SJSA1 (cell line): ENCODE results near the gene NEK2. TPM values are rescaled to one million over a fixed set of nuclear protein-coding genes. Genes with fewer than 3 reads are reported as not detected.
A peak's percentile ranks its signal among the peaks of the same experiment; 100 is the strongest.
"Not testable (repeated sequence)": the region's sequence is repeated elsewhere in the genome, so short reads cannot be mapped to it uniquely, and the experiment has no call there.

Experiments used
- DNase-seq, 2 experiments: peaks; one replicate each; pipeline ENCODE4 v3.0.0-alpha.2; 2015 to 2020; ENCODE audit warnings: low spot score in 2 of 2, low read depth in 1 of 2
- H3K27ac ChIP-seq: fragments of 250-450 bp; sonication (Bioruptor Pico); 2 replicates; pipeline ENCODE4 v1.5.1; 2020; ENCODE audit warnings: mild to moderate bottlenecking, moderate library complexity
- H3K27me3 ChIP-seq: fragments of 250-450 bp; sonication (Bioruptor Pico); replicated peaks from 2 replicates; pipeline ENCODE4 v1.5.1; 2020; ENCODE audit warnings: mild to moderate bottlenecking, moderate library complexity
- H3K36me3 ChIP-seq: fragments of 250-450 bp; sonication (Bioruptor Pico); 2 replicates; pipeline ENCODE4 v1.5.1; 2020; ENCODE audit warnings: mild to moderate bottlenecking
- H3K4me1 ChIP-seq: fragments of 250-450 bp; sonication (Bioruptor Pico); replicated peaks from 2 replicates; pipeline ENCODE4 v1.6.1; 2021; ENCODE audit warnings: mild to moderate bottlenecking
- H3K4me3 ChIP-seq: fragments of 250-450 bp; sonication (Bioruptor Pico); 2 replicates; pipeline ENCODE4 v1.5.1; 2020; ENCODE audit warnings: mild to moderate bottlenecking
- H3K9me3 ChIP-seq: fragments of 250-450 bp; sonication (Bioruptor Pico); replicated peaks from 2 replicates; pipeline ENCODE4 v1.5.1; 2020; ENCODE audit warnings: mild to moderate bottlenecking
- total RNA-seq: library from RNA; depleted of rRNA; stranded (reverse); fragments of >200 nt; shearing (Covaris generic); gene quantifications from 2 replicates; pipeline ENCODE4 v1.2.3, GENCODE V29; 2014

NEK2 gene
- total RNA-seq, 1 experiment from 2014 or later = 61.4 TPM

DNA sequence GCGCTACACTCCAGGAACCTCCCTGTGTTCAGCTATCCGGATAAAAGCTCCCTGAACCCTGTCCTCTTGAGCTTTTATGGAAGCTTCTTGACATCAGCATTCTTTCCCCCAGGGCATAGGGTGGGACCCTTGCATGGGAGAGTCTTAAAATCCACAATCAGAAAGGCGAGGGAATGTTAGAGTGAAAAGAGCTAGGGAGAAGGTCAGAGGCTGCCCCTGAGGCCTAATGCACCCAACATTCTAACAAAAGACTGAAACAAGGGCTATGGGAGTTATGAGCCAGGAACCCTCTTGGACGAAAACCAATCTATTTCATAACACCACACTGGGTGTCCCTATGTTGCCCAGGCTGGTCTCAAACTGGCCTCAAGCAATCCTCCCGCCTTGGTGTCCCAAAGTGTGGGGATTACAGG lies 36.7 kb downstream of the NEK2 start:
- Histone ChIP-seq H3K4me1 (peaks cover 44% of the 10 kb centered on the region), H3K36me3 (no peaks in the 10 kb centered on the region), H3K9me3 (no peaks in the 10 kb centered on the region), H3K4me3 (no peak overlapping the region), H3K27ac (peak overlapping the region; percentile 35; the same call in 1 of the 2 replicates), H3K27me3 (no peaks in the 10 kb centered on the region)
- DNase-seq = no peak

DNA sequence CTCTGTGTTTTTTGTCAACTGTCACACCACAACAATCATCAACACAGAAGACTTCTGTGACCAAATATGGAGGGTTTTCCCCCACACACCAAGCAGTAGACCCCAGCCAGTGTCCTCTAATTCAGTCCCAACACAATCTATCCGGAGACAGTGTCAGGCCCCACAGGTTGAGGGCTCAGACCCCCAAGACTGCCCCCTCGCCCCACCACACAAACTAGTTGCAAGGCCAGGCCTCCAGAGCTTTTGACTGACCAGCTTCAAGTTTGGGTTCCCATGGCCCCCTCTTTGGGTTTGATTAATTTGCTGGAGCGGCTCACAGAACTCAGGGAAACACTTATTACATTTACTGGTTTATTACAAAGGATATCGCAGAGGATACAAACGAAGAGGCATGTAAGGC lies 37.2 kb downstream of the NEK2 start:
- no peaks in the 10 kb centered on the region for H3K9me3 ChIP-seq
- H3K4me1 ChIP-seq = peaks cover 44% of the 10 kb centered on the region
- H3K27me3 ChIP-seq = no peaks in the 10 kb centered on the region
- H3K27ac ChIP-seq = no peak overlapping the region
- H3K36me3 ChIP-seq = no peaks in the 10 kb centered on the region
- H3K4me3 ChIP-seq = no peak overlapping the region
- no peak for DNase-seq

DNA sequence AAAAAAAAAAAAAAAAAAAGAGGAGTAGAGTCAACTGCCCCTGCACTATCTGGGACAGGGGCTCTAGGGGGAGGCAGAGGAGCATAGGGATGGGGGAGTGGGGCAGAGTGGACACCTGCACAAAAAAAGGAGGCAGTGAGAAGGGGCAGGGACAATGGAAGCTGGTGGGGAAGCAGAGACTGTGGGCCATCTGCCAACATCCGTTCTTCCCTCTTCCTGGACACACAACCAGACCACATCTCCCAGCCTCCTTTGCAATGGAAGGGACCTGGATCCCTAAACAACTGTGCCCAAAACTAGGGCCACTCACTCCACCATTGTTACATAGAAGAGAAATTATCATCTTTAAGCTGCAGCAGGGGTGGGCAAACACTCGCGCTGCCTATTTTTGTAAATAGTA lies 38.4 kb downstream of the NEK2 start:
- no peak overlapping the region for H3K27ac ChIP-seq
- H3K36me3 ChIP-seq = no peaks in the 10 kb centered on the region
- no peak for DNase-seq
- no peak overlapping the region for H3K4me3 ChIP-seq
- peaks cover 55% of the 10 kb centered on the region for H3K4me1 ChIP-seq
- no peaks in the 10 kb centered on the region for H3K27me3 ChIP-seq
- no peaks in the 10 kb centered on the region for H3K9me3 ChIP-seq

DNA sequence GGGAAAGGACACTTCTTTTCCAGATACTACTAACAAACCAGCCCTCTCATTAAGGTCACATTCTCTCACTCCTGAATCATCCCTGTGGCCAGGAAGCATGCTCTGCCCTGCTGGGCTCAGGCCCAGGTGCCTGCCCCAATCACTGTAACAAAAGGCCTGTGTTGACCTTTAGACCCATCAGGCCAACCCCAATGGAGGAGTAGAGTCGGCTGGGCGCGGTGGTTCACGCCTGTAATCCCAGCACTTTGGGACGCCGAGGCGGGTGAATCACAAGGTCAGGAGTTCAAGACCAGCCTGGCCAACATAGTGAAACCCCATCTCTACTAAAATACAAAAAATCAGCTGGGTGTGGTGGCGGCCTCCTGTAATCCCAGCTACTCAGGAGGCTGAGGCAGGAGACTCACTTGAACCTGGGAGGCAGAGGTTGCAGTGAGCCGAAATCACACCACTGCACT lies 38.8 kb downstream of the NEK2 start:
- H3K9me3 ChIP-seq, H3K27me3 ChIP-seq, H3K4me3 ChIP-seq, H3K27ac ChIP-seq, H3K36me3 ChIP-seq: not testable (repeated sequence)
- H3K4me1 ChIP-seq = peaks cover 59% of the 10 kb centered on the region
- DNase-seq = peak; percentile 45 to 63

DNA sequence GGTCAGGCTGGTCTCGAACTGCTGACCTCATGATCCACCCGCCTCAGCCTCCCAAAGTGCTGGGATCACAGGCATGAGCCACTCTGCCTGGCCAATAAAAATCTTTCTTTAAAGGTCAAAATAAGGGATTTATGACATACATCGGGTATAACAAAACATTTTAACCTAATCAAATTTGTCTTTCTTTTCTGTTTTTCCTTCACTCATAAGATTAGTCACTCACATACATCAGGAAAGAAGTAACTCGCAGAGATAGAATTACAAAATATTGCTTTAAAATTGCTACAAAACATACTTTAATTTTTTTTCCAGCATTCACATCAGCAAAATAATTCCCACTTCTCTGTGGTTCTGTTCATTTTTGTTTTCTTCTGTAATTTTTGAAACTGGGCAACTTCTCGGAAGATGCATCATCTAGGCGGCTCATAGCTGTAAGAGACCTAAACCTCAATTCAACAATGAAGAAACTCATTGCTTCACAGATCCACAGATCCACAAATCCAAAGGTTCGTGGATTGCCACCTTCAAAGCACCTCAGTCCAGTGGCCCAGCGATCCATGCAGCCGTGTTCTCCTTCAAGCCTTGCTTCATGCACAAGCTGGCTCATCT lies 39.7 kb downstream of the NEK2 start:
- no peaks in the 10 kb centered on the region for H3K36me3 ChIP-seq
- peaks cover 67% of the 10 kb centered on the region for H3K4me1 ChIP-seq
- H3K4me3 ChIP-seq = no peak overlapping the region
- no peaks in the 10 kb centered on the region for H3K27me3 ChIP-seq
- no peaks in the 10 kb centered on the region for H3K9me3 ChIP-seq
- H3K27ac ChIP-seq = no peak overlapping the region
- DNase-seq = no peak

DNA sequence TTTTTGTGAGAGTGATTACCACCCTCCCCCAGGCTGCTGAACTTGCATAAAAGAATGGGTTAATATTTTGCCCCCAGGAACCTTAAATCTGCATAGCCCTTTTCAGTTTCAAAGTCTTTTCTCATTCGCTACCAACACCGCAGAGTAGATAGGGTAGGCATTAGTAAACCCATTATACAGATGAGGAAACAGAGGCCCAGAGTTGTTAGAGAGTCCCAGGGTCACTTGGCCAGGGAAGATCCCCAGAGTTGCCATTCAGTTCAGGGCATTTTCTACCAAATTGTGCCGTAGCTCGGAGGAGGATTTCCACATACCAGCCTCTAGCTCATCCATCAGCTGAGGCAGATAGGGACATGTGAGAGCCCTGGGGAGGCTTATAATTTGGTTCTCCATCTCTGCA lies 40.5 kb downstream of the NEK2 start:
- Histone ChIP-seq H3K4me3 (no peak overlapping the region), H3K36me3 (no peaks in the 10 kb centered on the region), H3K27ac (no peak overlapping the region), H3K4me1 (peaks cover 70% of the 10 kb centered on the region), H3K9me3 (no peaks in the 10 kb centered on the region), H3K27me3 (no peaks in the 10 kb centered on the region)
- no peak for DNase-seq

DNA sequence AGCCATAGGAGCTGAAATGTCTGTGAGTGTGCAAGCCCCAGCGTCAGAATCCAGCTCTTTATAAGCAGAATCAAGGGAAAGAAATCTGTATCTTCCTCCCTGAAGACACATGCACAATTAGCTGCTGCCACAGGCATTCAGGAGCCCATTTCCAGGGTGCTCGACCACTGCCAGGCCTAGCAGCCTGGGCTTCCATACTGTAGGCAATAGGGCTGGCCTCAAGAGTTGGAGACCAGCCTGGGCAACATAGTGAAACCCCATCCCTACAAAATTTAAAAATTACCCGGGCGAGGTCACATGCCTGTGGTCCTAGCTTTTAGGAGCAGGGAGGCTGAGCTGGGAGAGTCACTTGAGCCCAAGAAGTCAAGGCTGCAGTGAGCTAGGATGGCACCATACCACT lies 41.0 kb downstream of the NEK2 start:
- Histone ChIP-seq H3K27me3 (no peaks in the 10 kb centered on the region), H3K27ac (no peak overlapping the region), H3K4me1 (peaks cover 65% of the 10 kb centered on the region), H3K9me3 (no peaks in the 10 kb centered on the region), H3K4me3 (no peak overlapping the region), H3K36me3 (no peaks in the 10 kb centered on the region)
- DNase-seq = no peak

DNA sequence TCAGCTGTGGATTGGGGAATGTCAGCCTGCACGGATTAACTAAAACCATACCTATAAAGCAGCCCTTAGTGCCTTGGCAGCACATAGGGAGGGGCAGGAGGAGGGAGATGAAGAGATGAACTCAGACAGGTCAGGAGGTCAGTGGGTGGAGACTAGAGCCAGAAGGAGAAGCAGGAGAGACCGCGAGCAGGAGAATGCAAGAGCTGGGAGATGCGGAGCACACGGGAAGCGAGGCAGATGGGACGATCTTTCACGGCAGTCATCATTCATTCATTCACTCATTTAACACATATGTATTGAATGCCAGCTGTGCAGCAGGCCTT lies 41.9 kb downstream of the NEK2 start:
- DNase-seq = no peak
- Histone ChIP-seq H3K36me3 (no peaks in the 10 kb centered on the region), H3K4me1 (peaks cover 64% of the 10 kb centered on the region), H3K27ac (peak overlapping the region; percentile 66), H3K9me3 (no peaks in the 10 kb centered on the region), H3K27me3 (no peaks in the 10 kb centered on the region), H3K4me3 (no peak overlapping the region)

DNA sequence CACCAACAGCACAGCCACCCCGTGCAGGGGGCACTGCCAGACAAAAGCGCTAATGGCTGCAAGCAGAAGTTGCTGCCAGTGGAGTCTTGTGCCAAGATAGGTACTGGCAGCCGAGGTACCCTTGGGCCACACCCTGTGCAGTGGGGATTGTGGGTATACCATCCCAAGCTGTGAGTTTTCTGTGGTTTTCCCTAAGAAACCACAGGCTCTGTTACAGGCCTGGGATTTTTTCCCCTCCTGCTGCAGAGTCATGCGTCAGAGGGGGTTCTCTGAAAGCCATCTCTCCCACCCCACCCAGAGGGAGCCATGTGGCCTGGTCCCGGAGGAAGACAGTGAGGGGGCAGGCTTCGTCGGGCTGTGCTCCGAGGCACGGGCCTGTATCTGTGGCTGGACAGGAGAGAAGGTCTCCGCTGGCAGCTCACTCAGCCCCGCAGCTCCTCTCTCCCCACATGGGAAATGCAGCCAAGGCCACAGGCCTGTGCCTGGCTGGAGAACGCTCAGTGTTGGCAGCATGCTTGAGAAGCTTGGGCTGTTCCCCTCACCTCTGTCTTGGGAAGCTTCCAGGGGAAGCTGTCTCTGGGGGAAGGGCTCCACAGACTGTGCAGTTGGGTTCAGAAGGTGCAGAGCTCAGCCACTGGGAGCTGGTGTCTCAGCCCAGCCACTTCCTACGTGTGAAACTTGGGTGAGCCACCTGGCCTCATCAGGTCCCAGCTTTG lies 42.5 kb downstream of the NEK2 start:
- no peaks in the 10 kb centered on the region for H3K27me3 ChIP-seq
- H3K9me3 ChIP-seq = no peaks in the 10 kb centered on the region
- DNase-seq = peak; percentile 86 to 91
- H3K36me3 ChIP-seq = no peaks in the 10 kb centered on the region
- peaks cover 65% of the 10 kb centered on the region for H3K4me1 ChIP-seq
- peak overlapping the region; percentile 66 for H3K27ac ChIP-seq
- H3K4me3 ChIP-seq = no peak overlapping the region

DNA sequence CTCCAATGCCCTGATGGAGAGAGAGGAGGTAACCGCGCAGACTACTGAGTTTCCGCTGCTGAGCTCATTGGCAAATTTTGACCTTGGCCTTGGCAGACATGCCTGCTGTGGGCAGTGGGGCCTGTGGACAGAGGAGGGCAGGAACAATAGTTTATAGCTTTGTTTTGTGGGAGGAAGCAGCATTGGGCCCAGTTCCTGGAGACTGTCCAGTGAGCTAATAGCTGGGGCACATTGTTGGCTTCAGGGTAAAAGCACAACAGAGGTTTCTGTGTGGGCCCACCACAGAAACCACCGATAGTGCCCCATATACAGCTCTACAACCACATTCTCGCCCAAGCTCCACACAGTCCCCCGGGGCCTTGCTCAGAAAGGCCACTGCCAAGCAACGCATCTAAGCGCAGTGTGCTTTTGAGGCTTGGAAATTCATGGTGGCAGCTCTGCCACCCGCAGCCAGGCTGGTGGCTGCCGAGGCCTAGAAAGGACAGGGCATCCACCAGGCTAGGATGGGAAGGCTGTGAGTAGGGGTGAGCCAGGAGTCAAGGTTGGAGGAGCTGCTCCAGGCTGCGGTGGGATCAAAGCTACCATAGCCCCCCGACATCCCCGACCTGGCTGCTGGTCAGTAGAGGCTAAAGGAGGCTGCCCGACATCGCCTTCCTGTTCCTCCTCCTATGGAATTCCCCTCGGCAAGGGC lies 43.2 kb downstream of the NEK2 start:
- Histone ChIP-seq H3K27me3 (no peaks in the 10 kb centered on the region), H3K4me1 (peaks cover 69% of the 10 kb centered on the region), H3K4me3 (no peak overlapping the region), H3K9me3 (no peaks in the 10 kb centered on the region), H3K27ac (peak overlapping the region; percentile 66), H3K36me3 (no peaks in the 10 kb centered on the region)
- peak; percentile 89 to 90 for DNase-seq

DNA sequence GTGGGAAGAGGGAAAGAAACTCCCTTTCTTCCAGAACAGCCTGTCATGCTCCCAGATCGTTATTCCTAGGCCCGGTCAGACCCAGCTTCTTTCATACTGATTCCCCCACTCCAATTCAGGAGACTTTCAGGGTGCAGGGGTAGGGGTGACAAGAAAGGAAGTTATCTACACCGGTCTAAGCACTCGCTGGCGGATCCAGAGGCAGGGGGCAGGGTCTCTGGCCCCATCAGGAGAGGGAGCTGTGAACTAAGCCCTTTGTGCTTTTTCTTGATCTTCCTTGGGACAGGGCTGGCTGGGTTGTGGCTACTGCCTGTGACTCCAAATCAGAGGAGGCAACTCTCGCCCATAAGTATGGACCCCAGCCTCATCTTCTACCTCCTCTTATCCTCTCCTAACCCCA lies 44.3 kb downstream of the NEK2 start:
- Histone ChIP-seq H3K4me3 (no peak overlapping the region), H3K4me1 (peaks cover 66% of the 10 kb centered on the region), H3K9me3 (no peaks in the 10 kb centered on the region), H3K36me3 (no peaks in the 10 kb centered on the region), H3K27me3 (no peaks in the 10 kb centered on the region), H3K27ac (no peak overlapping the region)
- DNase-seq = no peak

DNA sequence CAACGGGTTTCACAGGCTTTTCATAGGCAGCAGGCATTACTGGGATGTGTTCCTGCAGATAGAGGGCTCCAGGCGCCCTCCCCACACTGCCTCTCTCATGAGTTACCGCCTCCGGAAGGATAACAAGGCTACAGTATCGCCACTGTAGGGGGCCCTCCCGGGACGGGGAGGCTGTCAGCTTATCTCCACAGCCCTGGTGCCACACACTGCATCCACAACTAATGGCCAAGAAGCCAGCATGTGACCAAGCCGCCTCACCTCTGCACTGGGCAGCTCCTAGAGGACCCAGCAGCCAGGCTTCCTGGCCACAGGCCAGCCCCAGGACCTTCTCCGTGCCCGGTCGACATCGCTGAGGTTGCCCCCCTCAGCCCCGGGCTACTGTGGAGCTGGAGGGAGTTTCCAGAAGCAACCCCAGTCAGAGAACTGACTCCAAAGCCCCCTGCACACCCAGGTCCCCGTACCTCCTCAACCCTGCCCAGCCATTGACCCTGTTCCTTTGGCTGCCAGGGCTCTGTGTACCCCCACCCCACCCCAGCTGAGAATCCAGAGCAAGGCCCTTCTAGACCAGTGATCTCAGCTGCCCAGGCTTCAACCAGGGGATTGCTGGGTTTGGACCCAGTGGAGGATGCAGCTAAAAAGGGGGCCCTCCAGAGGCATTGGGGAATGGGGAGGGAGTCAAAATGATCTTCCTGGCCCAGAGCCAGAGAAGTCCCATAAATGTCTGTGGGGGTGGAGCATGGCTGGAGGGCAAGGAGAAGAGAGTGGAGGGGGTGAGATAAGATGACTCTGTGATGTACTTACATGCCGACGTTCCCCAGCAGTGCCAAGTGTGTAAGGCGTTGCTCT lies 45.0 kb downstream of the NEK2 start:
- no peak overlapping the region for H3K4me3 ChIP-seq
- H3K27ac ChIP-seq = no peak overlapping the region
- no peaks in the 10 kb centered on the region for H3K36me3 ChIP-seq
- H3K27me3 ChIP-seq = no peaks in the 10 kb centered on the region
- no peak for DNase-seq
- peaks cover 64% of the 10 kb centered on the region for H3K4me1 ChIP-seq
- H3K9me3 ChIP-seq = no peaks in the 10 kb centered on the region

DNA sequence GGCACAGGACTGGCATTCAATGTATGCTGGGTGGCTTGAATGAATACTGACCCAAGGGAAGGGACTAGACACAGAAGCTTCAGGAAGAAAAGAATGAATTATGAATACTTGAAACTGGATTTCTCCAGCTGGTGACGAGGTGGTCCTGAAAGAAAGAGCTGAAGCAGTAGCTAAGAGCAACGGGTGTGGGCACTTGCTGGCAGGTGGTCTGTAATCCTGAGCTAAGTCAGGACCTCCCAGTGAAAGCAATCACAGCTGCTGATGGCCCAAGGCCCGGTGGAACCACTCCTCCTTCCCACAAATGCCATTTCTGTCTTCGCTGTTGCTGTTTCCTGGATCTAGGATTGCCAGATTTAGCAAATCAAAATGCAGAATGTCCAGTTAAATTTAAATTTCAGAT lies 47.0 kb downstream of the NEK2 start:
- peak; percentile 57 to 62 for DNase-seq
- Histone ChIP-seq H3K4me3 (no peak overlapping the region), H3K27me3 (no peaks in the 10 kb centered on the region), H3K36me3 (no peaks in the 10 kb centered on the region), H3K4me1 (peaks cover 52% of the 10 kb centered on the region), H3K9me3 (no peaks in the 10 kb centered on the region), H3K27ac (peak overlapping the region; percentile 4; the same call in 1 of the 2 replicates)
